DMS153 (cell line): ENCODE results near the gene PBRM1.
A peak's percentile ranks its signal among the peaks of the same experiment; 100 is the strongest.

Experiments
- DNase-seq: peaks from one replicate; lab custom pipeline; 2025; lab: John Stamatoyannopoulos, UW

Gene PBRM1

DNA sequence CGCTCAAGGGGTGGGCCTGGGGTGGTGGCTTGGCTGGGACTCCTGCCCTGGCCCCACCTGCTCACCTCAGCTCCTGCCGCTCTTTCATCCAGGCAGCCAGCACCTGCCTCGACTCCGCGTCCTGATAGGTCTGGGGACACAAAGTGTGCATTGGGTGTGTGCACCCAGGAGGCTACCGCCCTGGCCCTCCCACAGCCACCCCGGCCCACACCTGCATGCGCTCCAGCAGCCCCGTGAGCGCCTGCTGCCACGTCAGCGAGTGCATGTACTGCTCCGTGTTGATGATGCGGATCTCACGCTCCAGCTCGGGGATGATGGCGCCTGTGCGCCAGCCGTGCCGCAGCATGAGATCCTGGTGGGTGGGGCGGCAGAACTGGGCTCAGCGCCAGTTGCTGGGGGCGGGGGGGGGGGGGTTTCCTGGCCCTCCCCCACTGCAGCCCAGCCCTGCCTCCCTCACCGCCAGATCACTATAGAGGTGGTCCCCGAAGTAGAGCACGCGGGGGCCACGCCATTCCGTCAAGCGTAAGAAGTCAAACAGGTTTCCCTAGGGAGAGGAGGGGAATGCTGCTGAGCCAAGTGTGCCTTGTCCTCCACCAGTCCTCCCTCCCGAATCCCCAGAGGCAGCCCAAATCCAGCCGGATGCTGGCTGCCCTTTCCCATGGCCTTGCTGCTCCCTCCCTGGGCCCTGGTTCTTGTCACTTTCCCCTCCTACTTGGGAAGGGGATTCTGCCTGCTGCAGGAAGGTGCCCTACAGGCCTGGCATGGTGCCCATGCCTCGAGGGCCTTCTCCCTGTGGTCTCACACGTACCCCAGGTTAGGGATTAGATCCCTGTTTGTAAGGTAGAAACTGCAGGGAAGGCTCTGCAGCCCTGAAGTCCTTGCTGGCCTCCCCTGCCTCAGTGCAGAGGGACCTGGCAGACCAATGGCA, 160.7 kb downstream of the PBRM1 start:
- peak; percentile 1 for DNase-seq

DNA sequence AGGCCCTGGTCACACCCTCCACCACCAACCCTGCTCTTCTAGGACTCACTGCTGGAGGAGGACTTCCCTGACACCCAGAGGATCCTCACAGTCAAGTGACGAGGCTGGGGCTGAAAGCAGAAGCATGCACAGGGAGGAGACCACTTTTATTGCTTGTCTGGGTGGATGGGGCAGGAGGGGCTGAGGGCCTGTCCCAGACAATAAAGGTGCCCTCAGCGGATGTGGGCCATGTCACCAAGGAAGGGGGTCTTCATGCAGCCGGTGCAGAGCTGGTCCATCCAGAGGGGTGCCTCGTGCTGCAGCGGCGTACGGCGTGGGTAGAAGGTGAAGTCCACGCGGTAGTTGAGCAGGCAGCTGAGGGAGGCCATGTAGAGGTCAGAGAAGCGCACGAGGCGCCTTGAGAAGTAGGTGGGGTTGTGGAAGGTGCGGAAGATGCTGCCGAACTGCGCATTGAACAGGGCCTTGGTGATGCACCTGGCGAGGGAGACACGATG, 161.4 kb downstream of the PBRM1 start:
- no peak for DNase-seq

DNA sequence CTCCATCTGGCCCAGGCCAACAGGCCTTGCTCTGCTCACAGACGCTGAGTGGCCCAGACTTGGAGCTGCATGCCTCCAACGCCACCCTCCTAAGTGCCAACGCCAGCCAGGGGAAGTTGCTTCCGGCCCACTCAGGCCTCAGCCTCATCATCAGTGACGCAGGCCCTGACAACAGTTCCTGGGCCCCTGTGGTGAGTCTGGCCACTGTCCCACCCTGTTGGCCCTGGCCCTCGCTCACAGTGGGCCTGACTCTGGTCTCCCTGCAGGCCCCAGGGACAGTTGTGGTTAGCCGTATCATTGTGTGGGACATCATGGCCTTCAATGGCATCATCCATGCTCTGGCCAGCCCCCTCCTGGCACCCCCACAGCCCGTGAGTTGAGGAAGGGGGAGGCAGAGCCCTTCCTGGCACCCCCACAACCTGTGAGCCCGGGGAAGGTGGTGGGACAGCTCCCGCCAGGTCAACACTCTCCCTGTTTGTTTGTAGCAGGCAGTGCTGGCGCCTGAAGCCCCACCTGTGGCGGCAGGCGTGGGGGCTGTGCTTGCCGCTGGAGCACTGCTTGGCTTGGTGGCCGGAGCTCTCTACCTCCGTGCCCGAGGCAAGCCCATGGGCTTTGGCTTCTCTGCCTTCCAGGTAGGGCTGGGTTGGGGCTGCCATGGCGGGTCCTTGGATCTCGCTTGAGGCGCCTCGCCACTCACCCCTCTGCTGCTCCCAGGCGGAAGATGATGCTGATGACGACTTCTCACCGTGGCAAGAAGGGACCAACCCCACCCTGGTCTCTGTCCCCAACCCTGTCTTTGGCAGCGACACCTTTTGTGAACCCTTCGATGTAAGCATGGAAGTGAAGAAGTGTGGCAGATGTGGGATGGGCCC, 162.1 kb downstream of the PBRM1 start:
- DNase-seq, result no peak

DNA sequence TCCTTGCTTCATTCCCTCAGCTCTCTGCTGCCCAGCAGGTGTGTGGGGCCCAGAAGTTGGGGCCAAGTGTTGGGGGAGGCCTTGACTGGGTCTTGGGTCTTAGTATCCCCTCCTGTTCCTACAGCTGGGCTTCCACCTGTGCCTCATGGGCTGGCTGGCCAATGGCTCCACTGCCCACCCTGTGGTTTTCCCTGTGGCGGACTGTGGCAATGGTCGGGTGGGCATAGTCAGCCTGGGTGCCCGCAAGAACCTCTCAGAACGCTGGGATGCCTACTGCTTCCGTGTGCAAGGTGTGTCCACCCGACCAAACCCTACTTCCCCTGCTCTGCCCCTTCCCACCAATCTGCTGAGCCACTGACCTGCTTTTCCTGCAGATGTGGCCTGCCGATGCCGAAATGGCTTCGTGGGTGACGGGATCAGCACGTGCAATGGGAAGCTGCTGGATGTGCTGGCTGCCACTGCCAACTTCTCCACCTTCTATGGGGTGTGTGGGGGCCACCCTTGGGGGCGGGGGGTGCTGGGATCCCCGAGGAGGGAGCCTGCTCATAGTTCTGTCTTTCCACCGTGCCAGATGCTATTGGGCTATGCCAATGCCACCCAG, 163.0 kb downstream of the PBRM1 start:
- DNase-seq, result no peak

DNA sequence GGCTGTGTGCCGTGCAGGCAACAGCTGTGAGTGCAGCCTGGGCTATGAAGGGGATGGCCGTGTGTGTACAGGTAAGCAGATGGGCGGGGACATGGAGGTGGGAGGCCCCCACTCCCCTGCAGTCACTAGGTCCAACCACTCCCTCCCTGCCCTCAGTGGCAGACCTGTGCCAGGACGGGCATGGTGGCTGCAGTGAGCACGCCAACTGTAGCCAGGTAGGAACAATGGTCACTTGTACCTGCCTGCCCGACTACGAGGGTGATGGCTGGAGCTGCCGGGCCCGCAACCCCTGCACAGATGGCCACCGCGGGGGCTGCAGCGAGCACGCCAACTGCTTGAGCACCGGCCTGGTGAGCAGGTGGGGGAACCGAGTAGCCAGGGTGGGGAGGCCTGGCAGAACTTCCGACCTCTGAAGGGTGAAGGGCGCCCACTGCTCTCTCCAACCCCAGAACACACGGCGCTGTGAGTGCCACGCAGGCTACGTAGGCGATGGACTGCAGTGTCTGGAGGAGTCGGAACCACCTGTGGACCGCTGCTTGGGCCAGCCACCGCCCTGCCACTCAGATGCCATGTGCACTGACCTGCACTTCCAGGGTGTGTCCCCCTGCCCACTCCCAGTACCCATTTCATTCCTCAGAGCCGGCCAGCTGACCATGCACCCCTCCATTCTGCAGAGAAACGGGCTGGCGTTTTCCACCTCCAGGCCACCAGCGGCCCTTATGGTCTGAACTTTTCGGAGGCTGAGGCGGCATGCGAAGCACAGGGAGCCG, 163.6 kb downstream of the PBRM1 start:
- no peak for DNase-seq

DNA sequence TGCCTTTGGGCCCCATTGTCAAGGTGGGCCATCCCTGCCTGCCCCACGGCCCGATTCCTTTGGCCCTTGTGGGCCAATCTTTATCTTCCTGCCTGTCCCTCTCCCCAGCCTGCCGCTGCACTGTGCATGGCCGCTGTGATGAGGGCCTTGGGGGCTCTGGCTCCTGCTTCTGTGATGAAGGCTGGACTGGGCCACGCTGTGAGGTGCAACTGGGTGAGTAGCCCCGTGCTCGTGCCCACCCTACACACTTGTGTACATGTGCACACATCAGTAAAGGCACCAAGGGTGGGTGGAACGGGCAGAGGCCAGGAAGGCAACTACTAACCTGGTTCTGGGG, 164.3 kb downstream of the PBRM1 start:
- DNase-seq, result no peak

DNA sequence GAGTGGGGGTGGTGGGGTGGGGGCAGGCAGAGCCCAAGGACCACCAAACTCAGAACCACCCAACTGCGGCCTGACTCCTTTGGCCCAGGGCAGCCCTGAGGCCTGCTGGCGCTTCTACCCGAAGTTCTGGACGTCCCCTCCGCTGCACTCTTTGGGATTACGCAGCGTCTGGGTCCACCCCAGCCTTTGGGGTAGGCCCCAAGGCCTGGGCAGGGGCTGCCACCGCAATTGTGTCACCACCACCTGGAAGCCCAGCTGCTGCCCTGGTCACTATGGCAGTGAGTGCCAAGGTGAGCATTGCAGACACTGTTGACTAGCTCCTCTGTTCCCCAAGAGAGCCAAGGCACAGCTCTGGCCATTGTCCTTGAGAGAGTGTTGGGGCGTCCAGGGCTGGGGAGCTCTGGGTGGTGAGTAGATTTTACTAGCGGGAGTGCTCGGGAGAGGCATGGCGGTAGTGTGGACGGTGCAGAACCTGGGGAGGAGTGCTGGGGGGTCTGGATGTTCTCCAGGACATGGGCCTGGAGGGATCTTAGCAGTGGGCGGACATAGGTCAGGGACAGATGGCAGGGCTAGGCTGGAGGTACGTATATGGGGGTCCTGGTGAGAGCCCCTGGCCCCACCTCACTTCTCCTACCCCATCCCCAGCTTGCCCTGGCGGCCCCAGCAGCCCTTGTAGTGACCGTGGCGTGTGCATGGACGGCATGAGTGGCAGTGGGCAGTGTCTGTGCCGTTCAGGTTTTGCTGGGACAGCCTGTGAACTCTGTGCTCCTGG, 164.8 kb downstream of the PBRM1 start:
- DNase-seq, result no peak

DNA sequence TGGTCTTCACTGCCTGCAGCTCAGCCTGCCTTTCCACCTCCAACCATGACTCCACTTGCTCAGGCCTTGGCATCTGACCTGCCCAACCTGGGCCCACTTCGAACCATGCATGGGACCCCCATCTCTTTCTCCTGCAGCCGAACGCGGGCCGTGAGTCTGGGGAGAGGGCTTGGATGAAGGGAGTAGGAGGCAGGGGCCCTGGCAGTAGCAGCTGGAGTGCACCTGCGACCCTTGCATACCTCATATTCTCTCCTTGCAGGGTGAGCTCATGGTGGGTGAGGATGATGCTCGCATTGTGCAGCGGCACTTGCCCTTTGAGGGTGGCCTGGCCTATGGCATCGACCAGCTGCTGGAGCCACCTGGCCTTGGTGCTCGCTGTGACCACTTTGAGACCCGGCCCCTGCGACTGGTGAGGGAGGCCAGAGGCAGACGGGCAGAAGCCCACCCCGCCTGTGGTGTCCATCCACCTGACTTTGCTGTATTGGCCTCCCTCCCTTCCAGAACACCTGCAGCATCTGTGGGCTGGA, 165.5 kb downstream of the PBRM1 start:
- DNase-seq, result no peak

DNA sequence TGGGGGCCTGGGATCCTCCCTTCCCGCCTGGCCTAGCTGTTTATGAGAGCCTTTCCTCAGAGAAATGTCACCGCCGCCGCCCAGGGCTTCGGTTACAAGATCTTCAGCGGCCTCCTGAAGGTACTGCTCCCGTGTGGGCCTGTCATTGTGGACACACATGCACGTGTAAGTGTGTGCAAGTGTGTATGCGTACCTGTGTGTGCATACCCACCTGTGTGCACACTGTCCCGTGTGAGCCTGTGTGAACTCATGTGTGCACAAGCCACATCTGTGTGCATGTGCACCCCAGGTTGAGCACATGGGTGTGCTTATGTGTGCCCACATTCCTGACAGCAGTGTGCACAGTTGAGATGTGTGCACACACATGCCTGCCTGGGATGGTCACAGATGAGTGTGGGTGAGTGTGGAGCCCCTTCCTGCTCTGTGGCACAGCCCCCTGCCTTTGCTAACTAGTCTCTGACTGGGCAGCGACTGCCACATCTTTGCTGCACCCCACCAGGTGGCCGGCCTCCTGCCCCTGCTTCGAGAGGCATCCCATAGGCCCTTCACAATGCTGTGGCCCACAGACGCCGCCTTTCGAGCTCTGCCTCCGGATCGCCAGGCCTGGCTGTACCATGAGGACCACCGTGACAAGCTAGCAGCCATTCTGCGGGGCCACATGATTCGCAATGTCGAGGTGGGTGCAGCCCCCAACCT, 166.1 kb downstream of the PBRM1 start:
- no peak for DNase-seq

DNA sequence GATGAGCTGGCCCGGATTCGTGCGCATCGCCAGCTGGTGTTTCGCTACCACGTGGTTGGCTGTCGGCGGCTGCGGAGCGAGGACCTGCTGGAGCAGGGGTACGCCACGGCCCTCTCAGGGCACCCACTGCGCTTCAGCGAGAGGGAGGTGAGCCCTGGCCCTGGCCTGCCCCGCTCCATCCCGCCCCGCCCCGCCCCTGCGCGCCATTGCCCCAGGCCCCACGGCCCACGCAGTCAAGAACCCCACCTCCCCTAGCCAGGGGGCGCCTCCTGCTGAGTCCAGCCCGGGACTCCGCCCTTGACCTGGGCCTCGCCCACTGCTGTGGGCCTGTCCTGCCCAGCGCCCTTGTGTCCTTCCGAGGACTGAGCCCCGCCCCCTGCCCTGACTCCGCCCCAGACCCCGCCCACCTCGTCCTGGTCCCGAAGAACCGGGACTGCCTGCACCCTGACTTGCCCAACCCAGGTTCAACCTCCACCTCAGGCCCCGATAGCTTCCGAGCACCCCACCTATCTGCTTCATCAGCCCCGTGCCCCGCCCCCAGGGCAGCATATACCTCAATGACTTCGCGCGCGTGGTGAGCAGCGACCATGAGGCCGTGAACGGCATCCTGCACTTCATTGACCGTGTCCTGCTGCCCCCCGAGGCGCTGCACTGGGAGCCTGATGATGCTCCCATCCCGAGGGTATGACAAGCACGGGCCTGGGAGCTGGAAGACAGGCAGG, 166.8 kb downstream of the PBRM1 start:
- DNase-seq, result no peak

DNA sequence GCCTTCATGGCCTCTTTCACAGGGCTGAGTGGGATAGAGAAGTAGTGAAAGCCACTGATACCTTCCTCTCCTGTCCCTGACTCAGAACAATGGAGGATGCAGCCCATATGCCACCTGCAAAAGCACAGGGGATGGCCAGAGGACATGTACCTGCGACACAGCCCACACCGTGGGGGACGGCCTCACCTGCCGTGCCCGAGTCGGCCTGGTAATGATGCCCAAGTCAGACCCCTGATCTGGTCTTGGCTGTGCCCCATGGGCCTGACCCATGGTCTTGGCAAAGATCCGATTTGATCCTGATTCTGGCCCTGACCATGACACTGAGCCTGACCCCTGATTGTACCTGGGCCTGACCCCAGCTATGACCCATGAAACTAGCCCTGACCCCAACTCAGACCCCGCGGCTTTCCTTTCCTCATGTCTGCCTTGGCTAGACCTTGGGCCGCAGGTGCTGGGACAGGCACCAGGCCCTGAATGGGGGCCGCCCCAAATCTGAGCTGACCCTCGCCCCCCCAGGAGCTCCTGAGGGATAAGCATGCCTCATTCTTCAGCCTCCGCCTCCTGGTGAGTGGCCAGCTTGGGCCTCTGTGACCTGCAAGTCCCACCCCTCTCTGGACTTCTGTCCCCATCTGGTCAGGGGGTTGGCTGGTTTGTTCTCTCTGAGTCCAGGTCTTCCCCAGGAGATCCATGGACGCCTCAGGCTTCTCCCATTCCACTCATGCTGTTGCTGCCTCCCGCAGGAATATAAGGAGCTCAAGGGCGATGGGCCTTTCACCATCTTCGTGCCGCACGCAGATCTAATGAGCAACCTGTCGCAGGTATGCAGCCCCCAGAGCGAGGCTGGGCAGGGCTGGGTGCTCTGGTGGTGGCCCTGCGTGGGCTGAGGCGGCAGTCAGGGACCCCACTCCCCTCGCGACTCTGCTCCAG, 167.7 kb downstream of the PBRM1 start:
- DNase-seq, result no peak

DNA sequence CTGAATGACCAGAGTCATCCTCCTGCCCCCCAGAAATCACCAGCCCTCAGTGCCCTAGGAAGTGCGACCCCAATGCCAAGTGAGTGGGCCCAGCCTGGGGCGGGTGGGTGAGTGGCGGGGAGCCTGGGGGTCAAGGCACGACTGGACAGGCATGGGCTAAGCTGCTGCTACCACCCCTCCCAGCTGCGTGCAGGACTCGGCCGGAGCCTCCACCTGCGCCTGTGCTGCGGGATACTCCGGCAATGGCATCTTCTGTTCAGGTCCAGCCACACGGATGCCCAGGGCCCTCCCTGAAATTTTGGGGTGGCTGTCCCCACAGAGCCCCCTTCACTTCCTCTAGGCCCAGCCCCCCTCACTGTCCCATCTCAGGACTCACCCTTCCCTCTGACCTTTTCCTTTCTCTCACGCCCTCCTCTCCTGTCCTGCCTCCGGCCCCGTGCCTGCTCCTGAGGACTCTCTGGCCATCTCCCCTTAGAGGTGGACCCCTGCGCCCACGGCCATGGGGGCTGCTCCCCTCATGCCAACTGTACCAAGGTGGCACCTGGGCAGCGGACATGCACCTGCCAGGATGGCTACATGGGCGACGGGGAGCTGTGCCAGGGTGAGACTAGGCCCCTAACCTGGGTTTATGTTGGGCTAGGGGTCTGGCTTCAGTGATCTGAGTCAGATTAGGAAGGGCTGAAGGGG, 169.1 kb downstream of the PBRM1 start:
- DNase-seq, result no peak

DNA sequence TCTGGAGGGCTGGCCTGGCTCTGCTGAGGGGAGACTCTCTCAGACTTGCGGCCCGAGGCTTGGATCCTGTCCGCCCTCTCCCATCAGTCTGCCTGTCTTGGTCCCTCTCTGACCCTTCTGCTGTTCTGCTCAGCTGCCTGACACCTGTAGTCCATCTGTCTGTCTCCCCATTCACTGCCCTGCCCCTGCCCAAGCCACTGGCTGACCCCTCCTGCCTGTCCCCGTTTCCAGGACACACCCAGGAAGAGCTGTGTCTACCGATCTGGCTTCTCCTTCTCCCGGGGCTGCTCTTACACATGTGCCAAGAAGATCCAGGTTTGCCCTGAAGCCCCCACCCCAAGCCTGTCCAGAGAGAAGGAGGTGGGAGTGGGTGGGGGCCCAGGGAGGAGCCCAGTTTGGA, 170.5 kb downstream of the PBRM1 start:
- no peak for DNase-seq

DNA sequence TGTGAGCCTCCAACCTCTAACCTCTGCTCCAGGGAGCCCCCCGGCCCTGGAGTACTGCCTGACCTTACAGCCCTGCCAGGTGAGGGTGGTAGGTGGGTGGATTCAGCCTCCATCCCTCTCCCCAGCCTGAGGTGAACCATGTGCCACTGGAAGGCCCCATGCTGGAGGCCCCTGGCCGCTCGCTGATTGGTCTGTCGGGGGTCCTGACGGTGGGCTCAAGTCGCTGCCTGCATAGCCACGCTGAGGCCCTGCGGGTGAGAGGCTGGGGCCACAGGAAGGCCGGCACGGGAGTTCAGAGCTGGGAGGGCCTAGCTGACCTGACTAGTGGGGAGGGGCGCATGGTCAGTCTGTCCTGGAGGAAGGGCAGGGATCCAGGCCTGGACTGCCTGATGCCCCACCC, 171.1 kb downstream of the PBRM1 start:
- no peak for DNase-seq

DNA sequence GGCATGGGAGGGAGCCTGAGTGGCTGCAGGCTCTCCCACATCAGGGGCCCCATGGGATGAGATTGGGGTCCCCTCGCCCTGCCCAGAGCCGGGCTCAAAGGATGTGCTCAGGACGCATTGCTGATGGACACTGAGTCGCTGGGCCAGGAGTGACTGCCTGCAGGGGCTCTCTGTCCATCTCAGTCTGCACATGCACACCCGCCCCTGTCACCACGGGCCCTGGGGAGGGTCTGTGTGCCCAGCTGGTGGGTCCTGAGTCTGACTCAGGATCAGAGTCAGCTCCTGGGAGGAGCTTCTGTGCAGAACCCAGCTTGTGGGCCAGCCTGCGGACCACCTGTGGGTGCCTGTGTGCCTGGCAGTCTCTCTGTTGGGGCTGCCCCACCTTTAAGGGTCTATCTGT, 172.4 kb downstream of the PBRM1 start:
- no peak for DNase-seq

DNA sequence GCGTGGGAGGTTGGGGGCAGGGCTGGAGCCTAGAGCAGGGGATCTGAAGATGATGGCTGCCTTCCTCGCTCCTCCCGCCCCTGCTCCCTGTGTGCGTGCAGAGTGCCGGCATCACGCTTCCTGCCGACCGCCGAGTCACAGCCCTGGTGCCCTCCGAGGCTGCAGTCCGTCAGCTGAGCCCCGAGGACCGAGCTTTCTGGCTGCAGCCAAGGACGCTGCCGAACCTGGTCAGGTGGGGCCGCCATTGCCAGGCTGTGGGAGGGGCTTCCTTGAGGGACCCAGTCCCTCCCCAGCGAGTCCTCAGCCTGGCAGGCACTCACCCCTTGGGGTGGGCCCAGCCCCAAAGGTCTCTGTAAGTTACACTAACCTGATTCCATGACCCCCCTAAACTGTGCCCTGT, 173.0 kb downstream of the PBRM1 start:
- no peak for DNase-seq

DNA sequence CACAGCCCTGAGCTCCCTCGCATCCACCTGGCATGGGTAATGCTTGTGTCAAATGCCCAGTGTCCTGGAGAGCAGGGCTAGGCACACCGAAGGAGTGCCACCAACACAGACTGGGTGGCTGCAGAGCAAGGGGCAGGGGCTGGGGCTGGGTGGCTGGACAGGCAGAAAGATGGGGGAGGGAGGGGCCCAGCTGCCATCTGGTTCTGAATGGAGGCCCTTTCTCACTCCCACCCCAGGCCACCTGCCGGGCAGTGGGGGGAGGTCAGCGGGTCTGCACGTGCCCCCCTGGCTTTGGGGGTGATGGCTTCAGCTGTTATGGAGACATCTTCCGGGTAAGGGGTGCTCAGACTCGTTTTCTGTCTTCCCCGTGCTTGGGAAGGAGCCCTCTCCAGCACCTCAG, 173.6 kb downstream of the PBRM1 start:
- DNase-seq, result no peak

DNA sequence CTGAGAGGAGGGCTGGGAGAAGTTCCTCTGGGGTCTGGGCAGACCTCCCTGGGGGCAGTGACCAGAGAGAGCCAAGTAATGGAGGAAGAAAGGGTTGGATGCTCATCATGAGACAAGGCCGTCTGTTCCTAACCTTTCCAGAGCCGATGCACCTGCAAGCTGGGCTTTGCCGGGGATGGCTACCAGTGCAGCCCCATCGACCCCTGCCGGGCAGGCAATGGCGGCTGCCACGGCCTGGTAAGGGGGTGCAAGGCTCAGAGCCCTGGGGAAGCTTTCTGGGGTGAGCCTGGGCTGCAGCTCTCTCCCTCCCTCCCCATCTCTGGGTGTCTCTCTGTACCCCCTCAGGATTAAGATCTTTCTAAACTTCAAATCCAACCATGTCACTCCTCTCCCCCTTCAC, 174.2 kb downstream of the PBRM1 start:
- no peak for DNase-seq
